Coronary artery (tissue), 2 donors: ENCODE measurements around the gene TAOK2.
"Not testable (repeated sequence)": the region's sequence is repeated elsewhere in the genome, so short reads cannot be mapped to it uniquely, and the experiment has no call there.

ENCODE experiments used
- DNase-seq: peaks from one replicate; pipeline ENCODE4 v3.0.0-alpha.2; 2017; ENCODE audit warnings: low spot score
- H3K27ac ChIP-seq, 2 donors: fragments of 200-600 bp; sonication (generic); one replicate each; pipeline ENCODE4 v1.5.1; 2016 to 2019
- H3K4me3 ChIP-seq: fragments of 200-600 bp; sonication (generic); 2 replicates; pipeline ENCODE4 v1.5.1; 2016; ENCODE audit warnings: mild to moderate bottlenecking, moderate library complexity
- TF ChIP-seq, protein P1 (sequence below): fragments of 200-600 bp; sonication (generic); IDR thresholded peaks from one replicate; pipeline ENCODE4 v1.5.1; 2019; ENCODE audit warnings: antibody characterized with exemption

Gene TAOK2

DNA sequence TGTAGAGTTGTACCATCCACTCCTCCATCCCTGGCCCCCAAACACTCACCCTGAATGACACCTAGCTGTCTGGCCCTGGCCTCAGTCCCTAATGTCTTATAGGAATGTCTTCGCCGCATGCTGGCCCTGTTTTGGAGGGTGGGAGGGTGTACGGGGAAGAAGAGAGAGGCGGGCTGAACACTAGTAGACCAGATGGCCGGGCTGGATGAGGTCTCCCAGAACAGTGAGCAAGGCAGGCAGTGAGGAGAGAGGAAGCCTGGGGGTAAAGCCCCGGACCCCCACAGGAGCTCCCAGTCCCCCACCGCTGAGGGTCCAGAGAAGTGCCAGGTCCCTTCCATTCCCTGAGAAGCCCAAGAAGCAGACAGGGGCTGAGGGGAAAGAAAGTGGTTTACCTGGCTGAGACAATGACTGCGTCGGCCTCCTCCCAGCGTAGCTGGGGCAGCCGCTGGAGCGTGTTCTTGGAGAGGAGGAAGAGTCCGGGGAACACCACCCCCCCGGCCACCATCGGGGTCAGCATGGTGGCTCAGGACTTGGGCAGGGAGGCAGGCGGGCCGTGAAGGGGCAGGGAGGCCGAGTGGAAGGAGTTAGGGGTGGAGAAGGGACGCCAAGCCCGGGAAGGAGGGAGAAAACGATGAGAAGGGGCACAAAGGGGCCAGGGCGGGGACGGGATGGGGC is 56.5 kb downstream of the TAOK2 start:
- TF ChIP-seq, protein P1, sequence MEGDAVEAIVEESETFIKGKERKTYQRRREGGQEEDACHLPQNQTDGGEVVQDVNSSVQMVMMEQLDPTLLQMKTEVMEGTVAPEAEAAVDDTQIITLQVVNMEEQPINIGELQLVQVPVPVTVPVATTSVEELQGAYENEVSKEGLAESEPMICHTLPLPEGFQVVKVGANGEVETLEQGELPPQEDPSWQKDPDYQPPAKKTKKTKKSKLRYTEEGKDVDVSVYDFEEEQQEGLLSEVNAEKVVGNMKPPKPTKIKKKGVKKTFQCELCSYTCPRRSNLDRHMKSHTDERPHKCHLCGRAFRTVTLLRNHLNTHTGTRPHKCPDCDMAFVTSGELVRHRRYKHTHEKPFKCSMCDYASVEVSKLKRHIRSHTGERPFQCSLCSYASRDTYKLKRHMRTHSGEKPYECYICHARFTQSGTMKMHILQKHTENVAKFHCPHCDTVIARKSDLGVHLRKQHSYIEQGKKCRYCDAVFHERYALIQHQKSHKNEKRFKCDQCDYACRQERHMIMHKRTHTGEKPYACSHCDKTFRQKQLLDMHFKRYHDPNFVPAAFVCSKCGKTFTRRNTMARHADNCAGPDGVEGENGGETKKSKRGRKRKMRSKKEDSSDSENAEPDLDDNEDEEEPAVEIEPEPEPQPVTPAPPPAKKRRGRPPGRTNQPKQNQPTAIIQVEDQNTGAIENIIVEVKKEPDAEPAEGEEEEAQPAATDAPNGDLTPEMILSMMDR: no peak
- H3K27ac ChIP-seq: no peak overlapping the region
- DNase-seq: no peak
- no peak overlapping the region for H3K4me3 ChIP-seq

GRCh38 chr16:30030841-30031413 is 57.3 kb downstream of the TAOK2 start, which contains the start of gene TLCD3B:
Gene TLCD3B (minus strand): TSS chr16:30031271. CDS start chr16:30030527, 744 bp downstream.
- no peak for DNase-seq
- Histone ChIP-seq H3K4me3 (peak within 1 kb of the TSS; percentile 59), H3K27ac (no peak within 1 kb of the TSS)
- TF ChIP-seq, protein P1: no peak

DNA sequence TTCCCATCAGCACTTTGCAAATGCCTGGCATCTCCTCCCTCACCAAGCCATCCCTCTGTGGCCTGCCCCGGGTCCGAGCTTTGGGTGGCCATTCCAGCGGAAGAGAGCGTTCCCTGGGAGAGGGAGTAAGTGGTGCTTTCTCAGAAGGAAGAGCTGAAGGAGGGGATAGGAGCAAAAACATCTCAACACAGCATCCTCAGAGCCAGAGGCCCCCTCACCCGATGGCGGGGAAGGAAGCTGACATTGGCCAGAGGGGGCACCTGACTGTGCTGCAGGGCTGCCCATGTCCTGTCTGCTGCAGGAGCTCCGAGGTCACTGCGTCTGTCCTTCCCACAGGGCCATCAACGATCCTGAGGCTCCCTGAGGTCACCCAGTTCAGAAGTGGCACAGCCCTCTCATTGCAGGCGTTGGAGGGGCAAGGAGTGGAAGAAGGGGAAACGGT is 57.8 kb downstream of the TAOK2 start:
- H3K4me3 ChIP-seq: no peak overlapping the region
- TF ChIP-seq, protein P1: no peak
- H3K27ac ChIP-seq: no peak overlapping the region
- DNase-seq: no peak

DNA sequence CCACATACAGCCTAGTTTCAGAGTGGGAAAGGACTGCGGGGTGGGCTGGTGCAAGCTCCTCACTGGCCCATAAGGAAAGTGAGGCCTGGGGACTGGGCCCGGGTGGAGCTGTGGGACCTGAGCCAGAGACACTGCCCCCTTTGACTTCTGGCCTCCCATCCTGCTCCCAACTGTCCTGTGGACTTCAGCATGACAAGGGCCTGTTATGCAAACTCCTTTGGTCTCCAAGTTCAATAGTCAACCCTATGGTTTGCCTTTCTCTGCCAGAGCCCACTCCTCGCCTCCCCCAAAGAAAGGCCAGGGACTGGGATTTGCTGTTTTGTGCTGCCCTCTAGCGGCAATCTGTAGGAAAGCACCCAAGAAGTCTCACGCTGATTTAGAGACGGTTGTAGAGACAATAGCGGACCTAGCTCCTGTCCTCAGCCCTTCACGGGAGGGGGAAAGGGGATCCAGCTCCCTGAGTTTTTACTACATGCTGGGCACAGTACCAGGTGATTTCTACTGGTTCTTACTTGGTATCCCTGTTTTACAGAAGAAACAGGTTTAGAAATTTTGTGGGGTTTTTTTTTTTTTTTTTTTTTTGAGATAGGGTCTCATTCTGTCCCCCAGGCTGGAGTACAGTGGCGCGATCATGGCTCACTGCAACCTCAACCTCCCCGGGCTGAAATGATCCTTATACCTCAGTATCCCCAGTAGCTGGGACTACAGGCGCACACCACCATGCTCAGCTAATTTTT is 58.6 kb downstream of the TAOK2 start:
- H3K27ac ChIP-seq: no peak overlapping the region
- H3K4me3 ChIP-seq: no peak overlapping the region
- TF ChIP-seq, protein P1: peak; percentile 50
- no peak for DNase-seq

- no peak overlapping the region for H3K4me3 ChIP-seq
- TF ChIP-seq, protein P1: no peak
- no peak for DNase-seq
- no peak overlapping the region for H3K27ac ChIP-seq
Observed at GRCh38 chr16:30033270-30033669, 59.6 kb downstream of the TAOK2 start.

GRCh38 chr16:30040221-30040620 is 66.6 kb downstream of the TAOK2 start:
- Histone ChIP-seq H3K27ac (no peak overlapping the region), H3K4me3 (no peak overlapping the region)
- TF ChIP-seq, protein P1: no peak
- DNase-seq: no peak

DNA sequence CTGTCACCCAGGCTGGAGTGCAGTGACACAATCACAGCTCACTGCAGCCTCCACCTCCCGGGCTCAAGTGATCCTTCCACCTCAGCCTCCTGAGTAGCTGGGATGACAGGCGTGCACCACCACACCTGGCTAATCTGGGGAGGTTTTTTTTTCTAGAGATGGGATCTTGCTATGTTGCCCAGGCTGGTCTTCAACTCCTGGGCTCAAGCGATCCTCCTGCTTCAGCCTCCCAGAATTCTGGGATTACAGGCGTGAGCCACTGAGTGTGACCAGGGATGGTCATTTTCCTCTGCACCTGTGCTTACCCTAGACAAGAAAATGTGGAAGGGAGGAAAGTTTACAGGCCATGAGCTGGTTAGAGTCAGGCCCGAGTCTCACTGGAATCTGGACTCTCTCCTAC is 67.0 kb downstream of the TAOK2 start:
- DNase-seq, H3K27ac ChIP-seq, H3K4me3 ChIP-seq: not testable (repeated sequence)
